ENCODE measurements around the gene EFNA2. TPM values are rescaled to one million over a fixed set of nuclear protein-coding genes. Genes with fewer than 3 reads are reported as not detected.
A peak's percentile ranks its signal among the peaks of the same experiment; 100 is the strongest.

Gene EFNA2
- total RNA-seq, 4 donors from 2014 or later: 30.5 to 112 (median 40.6) TPM

DNA sequence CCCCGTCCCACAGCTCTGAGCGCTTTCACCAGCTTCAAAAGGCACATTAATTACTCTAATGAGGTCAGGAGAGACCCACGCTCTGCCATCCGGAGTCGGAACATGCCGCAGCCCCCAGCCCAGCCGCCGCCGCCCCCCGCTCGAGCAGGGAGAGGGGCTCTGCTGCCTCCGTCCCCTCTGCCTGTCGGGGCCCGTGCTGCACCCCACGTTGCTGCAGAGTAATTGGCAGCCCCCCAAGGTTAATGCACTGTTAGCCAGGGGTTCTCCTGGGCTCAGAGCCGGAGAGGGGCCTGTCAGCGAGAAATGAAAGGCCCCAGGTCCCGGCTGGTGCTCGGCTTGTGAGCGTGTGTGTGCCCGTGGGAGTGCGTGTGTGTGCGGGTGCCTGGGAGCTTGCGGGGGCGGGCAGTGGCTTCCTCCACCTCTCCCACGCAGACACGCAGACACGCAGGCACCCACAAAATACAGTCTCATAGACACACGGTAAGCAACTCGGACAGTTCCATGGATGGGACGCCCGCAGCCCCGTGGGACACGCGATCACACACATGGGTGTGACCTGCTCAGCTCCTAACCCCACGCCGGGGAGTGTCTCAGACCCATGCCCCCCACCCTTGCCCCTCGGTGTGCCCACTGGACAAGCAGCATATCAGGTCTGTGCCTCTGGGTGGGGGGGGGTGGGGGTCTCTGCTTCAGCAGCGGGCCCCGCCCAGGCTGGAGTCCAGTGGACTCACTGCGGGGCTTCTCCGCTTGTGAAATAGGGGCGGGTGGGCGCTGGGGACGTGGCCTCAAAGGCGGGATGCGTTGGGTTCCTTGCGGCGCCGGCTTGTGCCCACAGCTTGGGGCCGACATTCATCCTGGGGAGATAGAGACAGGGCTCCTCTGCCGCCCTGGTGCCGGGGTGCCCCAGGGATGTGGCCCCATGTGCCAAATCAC is 4.8 kb upstream of the EFNA2 start:
- Histone ChIP-seq H3K27ac (no peak overlapping the region), H3K4me3 (no peak overlapping the region), H3K4me1 (peaks cover 14 to 49% (median 41%) of the 10 kb centered on the region in 4 donors), H3K9me3 (no peaks in the 10 kb centered on the region), H3K36me3 (no peaks in the 10 kb centered on the region), H3K27me3 (peaks cover 27% of the 10 kb centered on the region)
- intact Hi-C loops (cut with DNase I; ENCODE audit: low total_unique reads) (loop anchor here (10.0 kb wide), 1 partner anchor 124 kb away; the partner anchor contains the start of genes DAZAP1 and GAMT), in situ Hi-C loops (cut with MboI; ENCODE audit: low pct_ligation_motif_present in 1 of 4, low pct_unique_long_range_greater_than_20kb in 1 of 4, low sequenced_read_pairs in 3 of 4) (loop anchor here in 2 of 4 donors (25.0 kb wide), 1 partner anchor 106 kb away; the partner anchor contains the start of gene NDUFS7 (in 2 of the 2))
- no peak for DNase-seq
- TF ChIP-seq EP300 (IDR thresholded peaks at IDR 0.05; ENCODE audit: low read depth): no peak
- 80 to 90% methylated on average over 6 to 33 of the region's 53 CpGs for WGBS, 2 donors (ENCODE audit: low coverage in 1 of 2)

GRCh38 chr19:1281569-1282287 is 3.9 kb upstream of the EFNA2 start:
- WGBS, 2 donors (ENCODE audit: low coverage in 1 of 2): 33 to 66% methylated on average over 1 to 14 of the region's 15 CpGs
- H3K27me3 ChIP-seq: peaks cover 32% of the 10 kb centered on the region
- no peak overlapping the region for H3K4me3 ChIP-seq
- H3K4me1 ChIP-seq: peaks cover 6 to 46% (median 36%) of the 10 kb centered on the region in 4 donors
- H3K27ac ChIP-seq: no peak overlapping the region
- intact Hi-C loops (cut with DNase I; ENCODE audit: low total_unique reads): loop anchor here (10.0 kb wide), 1 partner anchor 123 kb away; the partner anchor contains the start of genes DAZAP1 and GAMT
- in situ Hi-C loops (cut with MboI; ENCODE audit: low pct_ligation_motif_present in 1 of 4, low pct_unique_long_range_greater_than_20kb in 1 of 4, low sequenced_read_pairs in 3 of 4): loop anchor here in 2 of 4 donors (25.0 kb wide), 1 partner anchor 106 kb away; the partner anchor contains the start of gene NDUFS7 (in 2 of the 2)
- H3K9me3 ChIP-seq: no peaks in the 10 kb centered on the region
- DNase-seq: no peak
- no peaks in the 10 kb centered on the region for H3K36me3 ChIP-seq
- TF ChIP-seq POLR2AphosphoS5 (IDR thresholded peaks at IDR 0.05) (no peak), CTCF (IDR thresholded peaks at IDR 0.05) (no peak), POLR2A (IDR thresholded peaks at IDR 0.05) (no peak), EP300 (IDR thresholded peaks at IDR 0.05; ENCODE audit: low read depth) (no peak)

DNA sequence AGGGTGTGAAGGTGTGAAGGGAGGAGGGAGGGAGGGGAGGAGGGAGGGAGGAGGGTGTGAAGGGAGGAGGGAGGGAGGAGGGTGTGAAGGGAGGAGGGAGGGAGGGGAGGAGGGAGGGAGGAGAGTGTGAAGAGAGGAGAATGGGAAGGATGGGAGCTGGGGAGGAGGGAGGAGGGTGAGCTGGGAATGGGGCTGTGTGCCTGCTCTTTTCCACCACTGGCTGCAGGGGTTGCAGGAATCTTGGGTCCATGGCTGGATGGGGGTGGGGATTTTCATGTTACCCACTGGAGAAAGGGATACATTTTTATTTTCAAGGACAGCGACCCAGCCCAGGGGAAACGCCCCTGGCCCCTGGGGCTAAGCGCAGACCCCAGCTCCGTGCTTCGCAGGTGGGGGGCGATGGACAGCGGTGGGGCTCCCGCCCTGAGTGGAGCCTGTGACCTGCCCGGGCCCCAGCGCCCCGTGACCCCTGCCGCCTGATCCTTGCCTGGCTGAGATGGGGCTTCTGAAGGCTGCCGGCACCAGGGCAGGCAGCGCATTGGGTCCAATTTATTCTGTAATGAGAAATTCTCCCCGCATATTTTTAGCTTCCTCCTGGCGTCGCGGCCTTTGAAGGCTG is 3.0 kb upstream of the EFNA2 start:
- H3K36me3 ChIP-seq: no peaks in the 10 kb centered on the region
- no peak for DNase-seq
- intact Hi-C loops (cut with DNase I; ENCODE audit: low total_unique reads): loop anchor here (10.0 kb wide), 1 partner anchor 122 kb away; the partner anchor contains the start of genes DAZAP1 and GAMT
- H3K4me1 ChIP-seq: peaks cover 9 to 49% (median 37%) of the 10 kb centered on the region in 4 donors
- no peak overlapping the region for H3K4me3 ChIP-seq
- H3K27ac ChIP-seq: peak overlapping the region; percentile 85 to 91 (median 90)
- no peaks in the 10 kb centered on the region for H3K9me3 ChIP-seq
- in situ Hi-C loops (cut with MboI; ENCODE audit: low pct_ligation_motif_present in 1 of 4, low pct_unique_long_range_greater_than_20kb in 1 of 4, low sequenced_read_pairs in 3 of 4): loop anchor here in 2 of 4 donors (25.0 kb wide), 1 partner anchor 105 kb away; the partner anchor contains the start of gene NDUFS7 (in 2 of the 2)
- 73 to 77% methylated on average over 8 to 18 of the region's 18 CpGs for WGBS, 2 donors (ENCODE audit: low coverage in 1 of 2)
- peaks cover 41% of the 10 kb centered on the region for H3K27me3 ChIP-seq
- TF ChIP-seq EP300 (IDR thresholded peaks at IDR 0.05; ENCODE audit: low read depth) (no peak), CTCF (IDR thresholded peaks at IDR 0.05) (no peak), POLR2A (IDR thresholded peaks at IDR 0.05) (no peak), POLR2AphosphoS5 (IDR thresholded peaks at IDR 0.05) (no peak)

- in situ Hi-C loops (cut with MboI; ENCODE audit: low pct_ligation_motif_present in 1 of 4, low pct_unique_long_range_greater_than_20kb in 1 of 4, low sequenced_read_pairs in 3 of 4) (loop anchor here in 2 of 4 donors (25.0 kb wide), 1 partner anchor 104 kb away; the partner anchor contains the start of gene NDUFS7 (in 2 of the 2)), intact Hi-C loops (cut with DNase I; ENCODE audit: low total_unique reads) (loop anchor here (10.0 kb wide), 1 partner anchor 121 kb away; the partner anchor contains the start of genes DAZAP1 and GAMT)
- 53% methylated on average over 19 of the region's 29 CpGs; no CpG with 5 or more reads in 1 of the 2 donors for WGBS, 2 donors (ENCODE audit: low coverage in 1 of 2)
- peak overlapping the region; percentile 85 to 91 (median 90) for H3K27ac ChIP-seq
- H3K4me1 ChIP-seq: peaks cover 9 to 54% (median 41%) of the 10 kb centered on the region in 4 donors
- DNase-seq: no peak
- H3K9me3 ChIP-seq: no peaks in the 10 kb centered on the region
- peak overlapping the region in 2 of 4 donors; percentile 6 to 13 for H3K4me3 ChIP-seq
- no peaks in the 10 kb centered on the region for H3K36me3 ChIP-seq
- TF ChIP-seq POLR2A (IDR thresholded peaks at IDR 0.05): no peak
- peaks cover 48% of the 10 kb centered on the region for H3K27me3 ChIP-seq
Measured at GRCh38 chr19:1283207-1283916, 2.3 kb upstream of the EFNA2 start.
